ENCODE measurements around the gene COL25A1.
"Not testable (repeated sequence)": the region's sequence is repeated elsewhere in the genome, so short reads cannot be mapped to it uniquely, and the experiment has no call there.

The COL25A1 gene

GRCh38 chr4:109121561-109121960, 180.9 kb downstream of the COL25A1 start:
- no peak for DNase-seq

- no peak for DNase-seq
These were observed 182.6 kb downstream of the COL25A1 start for GRCh38 chr4:109119852-109120251.

- DNase-seq = no peak
These were observed 183.8 kb downstream of the COL25A1 start for GRCh38 chr4:109118635-109119034.

GRCh38 chr4:109114501-109114900, 188.0 kb downstream of the COL25A1 start:
- no peak for DNase-seq

GRCh38 chr4:109113521-109113920, 188.9 kb downstream of the COL25A1 start:
- DNase-seq = no peak

- no peak for DNase-seq
These were observed 191.4 kb downstream of the COL25A1 start for GRCh38 chr4:109111031-109111430.

GRCh38 chr4:109108215-109108614, 194.2 kb downstream of the COL25A1 start:
- not testable (repeated sequence) for DNase-seq

GRCh38 chr4:109094056-109094455, 208.4 kb downstream of the COL25A1 start:
- DNase-seq = no peak

GRCh38 chr4:109091727-109092409, 210.6 kb downstream of the COL25A1 start:
- DNase-seq = no peak

GRCh38 chr4:109083911-109084310, 218.5 kb downstream of the COL25A1 start:
- no peak for DNase-seq

GRCh38 chr4:109079731-109080130, 222.7 kb downstream of the COL25A1 start:
- no peak for DNase-seq

GRCh38 chr4:109079201-109079600, 223.3 kb downstream of the COL25A1 start:
- no peak for DNase-seq

- DNase-seq = no peak
These were observed 223.7 kb downstream of the COL25A1 start for GRCh38 chr4:109078724-109079123.

- no peak for DNase-seq
These were observed 225.0 kb downstream of the COL25A1 start for GRCh38 chr4:109077505-109077904.

GRCh38 chr4:109076709-109077108, 225.7 kb downstream of the COL25A1 start:
- DNase-seq = not testable (repeated sequence)

- no peak for DNase-seq
These were observed 226.8 kb downstream of the COL25A1 start for GRCh38 chr4:109075621-109076020.

GRCh38 chr4:109072595-109072994, 229.9 kb downstream of the COL25A1 start:
- no peak for DNase-seq

GRCh38 chr4:109070677-109071076, 231.8 kb downstream of the COL25A1 start:
- not testable (repeated sequence) for DNase-seq

- DNase-seq = no peak
These were observed 234.8 kb downstream of the COL25A1 start for GRCh38 chr4:109067508-109068235.

- no peak for DNase-seq
These were observed 237.5 kb downstream of the COL25A1 start for GRCh38 chr4:109065006-109065405.

- DNase-seq = no peak
These were observed 249.2 kb downstream of the COL25A1 start for GRCh38 chr4:109053257-109053656.

GRCh38 chr4:109052821-109053220, 249.6 kb downstream of the COL25A1 start:
- no peak for DNase-seq

- DNase-seq = no peak
These were observed 251.4 kb downstream of the COL25A1 start for GRCh38 chr4:109051054-109051453.

- DNase-seq = no peak
These were observed 252.5 kb downstream of the COL25A1 start for GRCh38 chr4:109049926-109050325.
